22Rv1 (cell line): ENCODE measurements around the gene MUC3A.

Experiments used
- ZFX ChIP-seq: fragments of 450-650 bp; IDR thresholded peaks from 2 replicates; pipeline ENCODE4 v1.6.1; 2017; ENCODE audit warnings: antibody characterized with exemption, borderline replicate concordance
- TF ChIP-seq, protein P1 (sequence below): fragments of 450-650 bp; IDR thresholded peaks from 2 replicates; pipeline ENCODE4 v1.5.1; 2017; ENCODE audit warnings: mild to moderate bottlenecking

DNA sequence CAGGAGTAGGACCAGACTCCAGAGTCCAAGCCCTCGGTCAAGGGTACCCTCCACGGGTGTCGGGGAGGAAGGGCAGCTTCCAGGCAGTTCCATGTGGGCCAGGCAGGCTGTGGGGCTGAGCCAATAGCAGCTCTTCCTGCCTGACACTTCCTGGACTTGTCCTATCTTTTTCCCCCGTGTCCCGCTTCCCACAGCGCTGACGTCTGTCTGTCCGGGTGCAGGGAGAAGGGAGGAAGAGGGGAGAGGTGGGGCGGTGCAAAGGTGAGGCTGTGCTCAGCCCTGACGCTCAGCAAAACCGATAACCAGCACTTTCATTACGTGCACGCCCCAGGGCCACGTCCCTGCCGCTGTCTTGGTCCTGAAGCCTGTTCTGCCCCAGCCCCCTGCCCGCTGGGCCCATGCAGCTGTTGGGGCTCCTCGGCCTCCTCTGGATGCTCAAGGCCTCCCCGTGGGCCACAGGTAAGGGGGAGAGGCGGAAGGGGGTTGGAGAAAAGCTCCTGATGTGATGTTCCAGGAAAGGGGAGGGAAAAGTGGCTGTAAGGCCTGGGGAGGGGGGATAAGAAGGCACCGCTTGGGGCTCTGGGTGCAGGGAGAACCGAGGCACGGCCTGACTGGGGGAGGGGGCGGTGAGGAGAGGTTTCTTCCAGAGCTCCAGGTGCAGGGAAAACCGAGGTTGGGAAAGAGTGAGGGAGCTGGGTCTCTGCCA lies at the start of gene MUC3A:
- TF ChIP-seq, protein P1, sequence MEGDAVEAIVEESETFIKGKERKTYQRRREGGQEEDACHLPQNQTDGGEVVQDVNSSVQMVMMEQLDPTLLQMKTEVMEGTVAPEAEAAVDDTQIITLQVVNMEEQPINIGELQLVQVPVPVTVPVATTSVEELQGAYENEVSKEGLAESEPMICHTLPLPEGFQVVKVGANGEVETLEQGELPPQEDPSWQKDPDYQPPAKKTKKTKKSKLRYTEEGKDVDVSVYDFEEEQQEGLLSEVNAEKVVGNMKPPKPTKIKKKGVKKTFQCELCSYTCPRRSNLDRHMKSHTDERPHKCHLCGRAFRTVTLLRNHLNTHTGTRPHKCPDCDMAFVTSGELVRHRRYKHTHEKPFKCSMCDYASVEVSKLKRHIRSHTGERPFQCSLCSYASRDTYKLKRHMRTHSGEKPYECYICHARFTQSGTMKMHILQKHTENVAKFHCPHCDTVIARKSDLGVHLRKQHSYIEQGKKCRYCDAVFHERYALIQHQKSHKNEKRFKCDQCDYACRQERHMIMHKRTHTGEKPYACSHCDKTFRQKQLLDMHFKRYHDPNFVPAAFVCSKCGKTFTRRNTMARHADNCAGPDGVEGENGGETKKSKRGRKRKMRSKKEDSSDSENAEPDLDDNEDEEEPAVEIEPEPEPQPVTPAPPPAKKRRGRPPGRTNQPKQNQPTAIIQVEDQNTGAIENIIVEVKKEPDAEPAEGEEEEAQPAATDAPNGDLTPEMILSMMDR, result no peak
- no peak for TF ChIP-seq ZFX
